Astrocyte (in vitro differentiated cells and primary cell): Measurements from ENCODE around the gene ANTXR2.
"Not testable (repeated sequence)": the region's sequence is repeated elsewhere in the genome, so short reads cannot be mapped to it uniquely, and the experiment has no call there.

Source experiments
- EZH2 ChIP-seq: IDR thresholded peaks from 2 replicates; pipeline ENCODE4 v1.6.1; 2012; ENCODE audit warnings: mild to moderate bottlenecking, low read length, inconsistent platforms; ENCODE audit not compliant: insufficient read depth
- TF ChIP-seq, protein P1 (sequence below): IDR thresholded peaks from 2 replicates; pipeline ENCODE4 v1.5.1; 2011; ENCODE audit warnings: low read depth, mild to moderate bottlenecking, inconsistent platforms, low read length, moderate library complexity; ENCODE audit not compliant: insufficient read depth

DNA sequence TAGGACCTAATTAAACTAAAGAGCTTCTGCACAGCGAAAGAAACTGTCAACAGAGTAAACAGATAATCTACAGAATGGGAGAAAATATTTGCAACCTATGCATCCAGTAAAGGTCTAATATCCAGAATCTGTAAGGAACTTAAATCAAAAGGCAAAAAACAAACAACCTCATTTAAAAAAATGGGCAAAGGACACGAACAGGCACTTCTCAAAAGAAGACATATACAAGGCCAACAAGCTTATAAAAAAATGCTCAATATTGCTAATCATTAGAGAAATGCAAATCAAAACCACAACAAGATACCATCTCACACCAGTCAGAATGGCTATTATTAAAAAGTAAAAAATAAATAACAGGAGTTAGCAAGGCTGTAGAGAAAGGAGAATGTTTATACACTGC lies 81.9 kb downstream of the ANTXR2 start:
- TF ChIP-seq, protein P1, sequence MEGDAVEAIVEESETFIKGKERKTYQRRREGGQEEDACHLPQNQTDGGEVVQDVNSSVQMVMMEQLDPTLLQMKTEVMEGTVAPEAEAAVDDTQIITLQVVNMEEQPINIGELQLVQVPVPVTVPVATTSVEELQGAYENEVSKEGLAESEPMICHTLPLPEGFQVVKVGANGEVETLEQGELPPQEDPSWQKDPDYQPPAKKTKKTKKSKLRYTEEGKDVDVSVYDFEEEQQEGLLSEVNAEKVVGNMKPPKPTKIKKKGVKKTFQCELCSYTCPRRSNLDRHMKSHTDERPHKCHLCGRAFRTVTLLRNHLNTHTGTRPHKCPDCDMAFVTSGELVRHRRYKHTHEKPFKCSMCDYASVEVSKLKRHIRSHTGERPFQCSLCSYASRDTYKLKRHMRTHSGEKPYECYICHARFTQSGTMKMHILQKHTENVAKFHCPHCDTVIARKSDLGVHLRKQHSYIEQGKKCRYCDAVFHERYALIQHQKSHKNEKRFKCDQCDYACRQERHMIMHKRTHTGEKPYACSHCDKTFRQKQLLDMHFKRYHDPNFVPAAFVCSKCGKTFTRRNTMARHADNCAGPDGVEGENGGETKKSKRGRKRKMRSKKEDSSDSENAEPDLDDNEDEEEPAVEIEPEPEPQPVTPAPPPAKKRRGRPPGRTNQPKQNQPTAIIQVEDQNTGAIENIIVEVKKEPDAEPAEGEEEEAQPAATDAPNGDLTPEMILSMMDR, result not testable (repeated sequence)
- TF ChIP-seq EZH2, result not testable (repeated sequence)
